Stimulated activated CD8-positive, alpha-beta memory T cell treated with anti-CD3 and anti-CD28 coated beads, Interleukin-12 subunit alpha, Interleukin-12 subunit beta, amount 100 ng/mL, for 1 hour (primary cell): Measurements from ENCODE around the gene TECTA.
"Not testable (repeated sequence)": the region's sequence is repeated elsewhere in the genome, so short reads cannot be mapped to it uniquely, and the experiment has no call there.

Experiments
- DNase-seq: peaks from one replicate; pipeline ENCODE4 v3.0.0-alpha.2; 2020; ENCODE audit warnings: low read depth

The TECTA gene

DNA sequence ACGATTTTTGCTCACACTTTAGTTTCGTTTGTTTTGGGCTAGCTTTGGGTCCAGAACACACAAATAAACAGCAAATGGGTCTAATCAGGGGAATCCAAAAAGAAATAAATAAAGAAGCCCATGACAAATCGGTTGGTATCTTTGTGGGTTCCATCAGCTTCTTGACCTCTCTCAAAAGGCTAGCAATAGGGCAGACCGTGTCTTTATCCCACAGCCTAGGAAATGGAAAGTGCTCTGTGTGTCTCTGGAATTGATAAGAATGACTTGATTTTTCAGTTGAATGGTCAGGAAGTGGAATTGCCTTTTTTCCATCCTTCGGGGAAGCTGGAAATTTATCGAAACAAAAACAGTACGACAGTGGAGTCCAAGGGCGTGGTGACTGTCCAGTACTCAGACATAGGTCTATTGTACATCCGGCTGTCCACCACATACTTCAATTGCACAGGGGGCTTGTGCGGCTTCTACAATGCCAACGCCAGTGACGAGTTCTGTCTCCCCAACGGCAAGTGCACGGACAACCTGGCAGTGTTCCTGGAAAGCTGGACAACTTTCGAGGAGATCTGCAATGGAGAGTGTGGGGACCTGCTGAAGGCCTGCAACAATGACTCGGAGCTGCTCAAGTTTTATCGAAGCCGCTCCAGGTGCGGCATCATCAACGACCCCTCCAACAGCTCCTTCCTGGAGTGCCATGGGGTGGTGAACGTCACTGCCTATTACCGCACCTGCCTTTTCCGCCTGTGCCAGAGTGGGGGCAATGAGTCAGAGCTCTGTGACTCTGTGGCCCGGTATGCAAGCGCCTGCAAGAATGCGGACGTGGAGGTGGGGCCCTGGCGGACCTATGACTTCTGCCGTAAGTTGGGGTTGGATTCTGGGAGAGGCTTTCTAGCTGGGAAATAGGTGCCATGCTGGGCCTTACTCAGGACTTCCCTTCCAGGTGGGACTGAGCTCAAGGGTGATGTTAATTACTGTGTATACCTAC is 28.6 kb downstream of the TECTA start:
- DNase-seq, result no peak

DNA sequence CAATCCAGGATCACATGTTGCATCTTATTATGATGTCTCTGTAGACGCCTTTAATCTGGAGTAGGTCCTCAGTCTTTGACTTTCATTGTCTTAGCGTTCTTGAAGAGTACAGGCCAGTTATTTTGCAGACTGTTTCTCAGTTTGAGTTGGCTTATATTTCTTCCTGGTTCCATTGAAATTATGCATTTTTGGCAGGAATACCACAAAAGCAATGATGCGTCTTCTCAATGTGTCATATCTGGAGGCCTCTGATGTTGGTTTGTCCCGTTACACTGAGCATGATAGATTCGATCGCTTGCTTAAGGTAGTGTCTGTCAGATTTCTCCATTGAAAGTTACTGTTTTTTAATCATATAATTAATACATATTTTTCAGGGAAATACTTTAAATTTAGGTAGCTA is 30.6 kb downstream of the TECTA start:
- no peak for DNase-seq

DNA sequence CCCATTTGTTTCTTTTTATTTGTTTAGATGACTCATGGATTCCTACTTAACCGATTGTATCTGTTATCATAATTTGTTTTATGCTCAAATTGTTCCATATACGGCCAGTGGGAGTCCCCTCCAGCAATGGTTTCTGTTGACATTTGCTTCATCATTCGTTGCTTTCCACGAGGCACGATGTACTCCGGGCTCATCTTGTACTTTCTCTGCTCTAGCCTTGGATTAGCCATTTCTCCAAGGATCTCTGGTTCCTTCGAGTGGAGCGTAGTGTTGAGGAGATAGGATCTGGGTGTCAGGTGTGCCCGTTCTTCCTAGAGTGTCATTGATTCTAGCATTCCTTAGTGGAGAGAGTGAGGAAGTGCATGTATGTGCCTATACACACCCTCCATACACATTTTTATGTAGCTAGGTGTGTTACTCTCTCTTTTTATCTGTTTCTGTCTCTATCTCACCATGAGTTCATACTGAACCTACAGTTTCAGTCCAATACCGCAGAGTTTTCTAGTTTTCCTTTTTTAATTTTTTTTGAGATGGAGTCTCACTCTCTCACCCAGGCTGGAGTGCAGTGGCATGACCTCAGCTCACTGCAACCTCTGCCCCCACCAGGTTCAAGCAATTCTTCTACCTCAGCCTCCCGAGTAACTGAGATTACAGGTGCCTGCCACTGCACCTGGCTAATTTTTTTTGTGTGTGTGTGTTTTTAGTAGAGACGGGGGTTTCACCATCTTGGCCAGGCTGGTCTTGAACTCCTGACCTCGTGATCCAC is 31.4 kb downstream of the TECTA start:
- DNase-seq, result no peak

DNA sequence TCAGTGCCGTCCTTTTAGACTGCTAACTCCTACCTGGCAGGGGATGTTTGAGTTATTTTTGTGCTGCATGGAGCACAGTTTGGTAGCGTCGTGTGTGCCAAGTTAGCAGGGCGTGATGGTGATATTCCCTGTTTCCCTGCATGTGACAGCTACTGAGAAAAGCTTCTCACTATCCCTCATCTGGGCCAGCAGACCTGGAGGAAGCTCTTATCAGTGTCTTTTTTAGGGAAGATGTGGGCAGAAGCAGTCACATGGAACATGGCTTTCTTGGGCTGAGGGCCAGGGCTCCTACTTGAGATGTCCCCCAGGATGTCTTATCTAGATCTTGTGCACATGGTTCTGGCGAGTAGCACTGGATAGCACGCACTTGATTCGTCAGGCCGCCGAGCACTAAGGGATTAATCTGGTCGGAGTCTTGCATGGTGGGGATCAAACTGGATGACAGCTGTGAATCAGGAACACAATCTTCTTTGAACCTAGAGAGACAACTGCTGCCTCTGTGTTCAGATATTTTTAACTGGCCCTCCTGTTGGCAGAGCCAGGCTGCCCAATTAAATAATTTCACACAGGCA is 33.8 kb downstream of the TECTA start:
- DNase-seq, result no peak

DNA sequence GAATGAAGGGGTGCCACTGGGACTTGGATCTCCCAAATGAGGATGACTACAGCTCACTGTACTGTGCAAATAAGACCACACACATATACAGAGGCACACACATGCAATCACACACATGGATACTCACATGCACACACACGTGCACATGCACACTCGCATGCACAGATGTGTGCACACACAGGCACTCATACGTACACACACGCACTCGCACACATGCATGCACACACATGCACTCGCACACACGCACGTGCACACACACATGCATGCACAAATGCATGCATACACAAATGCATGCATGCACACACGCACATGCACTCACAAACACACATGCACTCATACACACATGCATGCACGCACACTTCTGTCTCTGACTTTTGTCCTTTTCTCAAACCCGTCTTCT is 36.0 kb downstream of the TECTA start:
- DNase-seq, result no peak

DNA sequence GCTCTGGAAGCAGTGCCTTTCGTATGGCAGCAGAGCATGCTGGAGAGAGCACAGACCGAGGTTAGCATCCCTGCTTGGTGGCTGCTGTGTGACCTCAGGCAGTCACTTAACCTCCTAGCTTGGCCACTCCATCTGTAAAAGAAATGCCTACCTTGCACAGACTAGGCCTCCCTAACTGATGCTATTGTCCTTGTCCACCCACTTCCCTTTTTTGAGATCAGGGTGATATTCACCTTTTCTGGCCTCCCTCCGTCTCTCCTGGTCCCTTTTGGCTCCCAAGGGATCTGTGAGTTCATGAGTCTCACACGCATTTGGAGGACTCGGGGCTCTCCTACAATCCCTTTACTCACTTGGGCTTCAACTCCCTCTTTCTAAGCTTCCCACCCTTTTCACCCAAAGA is 37.2 kb downstream of the TECTA start:
- DNase-seq, result no peak

DNA sequence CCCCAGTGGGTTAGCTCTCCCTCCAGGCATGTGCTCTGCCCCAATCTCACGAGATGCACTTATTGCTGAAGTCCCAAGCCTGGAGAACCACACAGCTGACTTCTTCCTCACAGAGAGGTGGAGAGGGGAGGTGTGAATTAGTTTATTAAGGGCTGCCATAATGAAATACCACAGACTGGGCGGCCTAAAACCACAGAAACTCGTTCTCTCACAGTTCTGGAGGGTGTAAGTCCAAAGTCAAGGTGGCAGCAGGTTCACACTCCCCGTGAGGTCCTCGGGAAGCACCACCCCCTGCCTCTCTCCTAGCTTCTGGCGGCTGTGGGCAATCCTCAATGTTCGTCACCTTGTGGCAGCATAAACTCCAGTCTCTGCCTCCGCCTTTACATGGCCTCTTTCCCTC is 39.3 kb downstream of the TECTA start:
- DNase-seq, result no peak

DNA sequence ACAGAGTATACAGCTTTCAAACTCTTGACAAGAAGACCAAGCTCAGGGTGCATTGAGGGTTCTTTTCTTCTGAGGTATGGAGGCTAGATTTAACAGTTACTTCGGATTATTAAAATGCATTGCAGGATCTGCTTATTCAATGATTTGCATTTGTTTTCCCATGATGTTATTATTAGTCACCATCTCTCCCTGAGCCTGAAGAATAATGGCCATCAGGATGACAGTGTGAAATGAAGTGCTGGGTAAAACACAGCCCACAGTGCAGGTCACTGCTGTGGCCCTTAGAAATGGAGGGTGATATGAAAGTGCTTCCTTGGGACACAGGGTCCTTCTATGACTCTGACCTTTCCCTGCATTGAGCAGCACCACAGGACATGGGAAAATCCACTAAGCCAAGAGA is 40.0 kb downstream of the TECTA start:
- DNase-seq, result no peak

DNA sequence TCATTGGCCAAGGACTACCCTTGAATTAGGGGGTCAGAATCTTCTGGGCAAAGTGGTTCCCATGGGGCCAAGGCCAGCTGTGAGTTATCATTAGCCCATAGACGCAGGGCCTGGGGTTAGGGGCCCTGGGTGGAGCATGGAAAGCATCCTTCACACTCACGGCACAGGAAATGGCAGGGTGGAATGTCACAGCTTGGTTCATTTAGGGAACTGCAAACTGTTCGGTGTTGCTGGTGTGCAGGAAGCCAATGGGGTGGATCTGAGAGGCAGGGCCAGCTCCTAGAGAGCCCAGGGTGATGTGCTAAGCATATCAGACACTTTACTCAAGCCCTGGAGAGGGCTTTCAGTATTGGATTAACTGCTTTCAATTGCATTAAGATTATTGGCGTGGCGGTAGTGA is 42.9 kb downstream of the TECTA start:
- DNase-seq, result no peak

DNA sequence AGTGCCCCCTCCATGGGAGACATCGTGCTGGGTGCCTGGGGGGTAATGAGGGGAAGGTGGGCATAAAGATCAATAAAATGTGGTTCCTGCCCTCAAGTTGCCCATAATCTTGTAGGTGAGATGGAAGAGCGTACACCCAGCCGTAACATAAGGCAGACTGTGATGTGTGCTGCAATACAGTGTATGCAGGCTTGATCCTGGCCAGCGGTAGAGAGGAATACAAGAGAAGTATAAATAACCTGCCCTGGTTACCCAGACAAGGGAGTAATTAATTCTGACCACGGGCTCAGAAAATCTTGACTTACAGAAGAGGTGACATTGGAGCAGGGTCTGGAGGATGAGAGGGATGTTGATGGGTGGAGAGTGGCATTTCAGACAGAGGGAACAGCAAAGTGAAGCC is 43.7 kb downstream of the TECTA start:
- no peak for DNase-seq

DNA sequence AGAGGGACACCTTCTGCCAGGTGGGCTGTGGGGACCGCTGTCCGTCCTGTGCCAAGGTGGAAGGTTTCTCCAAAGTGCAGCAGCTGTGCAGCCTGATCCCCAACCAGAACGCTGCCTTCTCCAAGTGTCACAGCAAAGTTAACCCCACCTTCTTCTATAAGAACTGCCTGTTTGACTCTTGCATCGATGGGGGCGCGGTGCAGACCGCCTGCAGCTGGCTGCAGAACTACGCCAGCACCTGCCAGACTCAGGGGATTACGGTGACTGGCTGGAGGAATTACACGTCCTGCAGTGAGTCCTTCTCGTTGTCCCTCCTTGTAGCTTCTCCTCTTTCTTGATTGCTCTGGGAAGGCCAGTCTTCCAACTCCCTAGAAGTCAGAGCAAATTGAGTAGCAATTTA is 44.8 kb downstream of the TECTA start:
- no peak for DNase-seq

DNA sequence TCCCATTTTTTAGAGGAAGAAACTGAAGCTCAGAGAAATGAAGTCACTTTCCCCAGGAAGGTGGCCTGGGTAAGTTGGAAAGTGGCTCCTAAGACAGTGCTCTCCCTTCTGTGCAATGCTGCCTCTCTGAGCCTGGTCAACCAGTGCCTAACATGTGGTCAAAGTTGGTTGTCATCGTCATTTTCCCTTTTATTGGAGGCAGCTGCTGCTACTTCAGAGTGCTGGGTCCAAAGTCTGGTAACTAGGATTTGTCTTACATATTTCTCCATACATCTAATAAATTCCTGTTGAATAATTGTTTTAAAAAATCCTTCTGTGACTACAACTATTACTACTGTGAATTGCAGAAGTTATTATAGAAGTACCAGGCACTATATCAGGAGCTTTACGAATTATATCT is 48.1 kb downstream of the TECTA start:
- no peak for DNase-seq

DNA sequence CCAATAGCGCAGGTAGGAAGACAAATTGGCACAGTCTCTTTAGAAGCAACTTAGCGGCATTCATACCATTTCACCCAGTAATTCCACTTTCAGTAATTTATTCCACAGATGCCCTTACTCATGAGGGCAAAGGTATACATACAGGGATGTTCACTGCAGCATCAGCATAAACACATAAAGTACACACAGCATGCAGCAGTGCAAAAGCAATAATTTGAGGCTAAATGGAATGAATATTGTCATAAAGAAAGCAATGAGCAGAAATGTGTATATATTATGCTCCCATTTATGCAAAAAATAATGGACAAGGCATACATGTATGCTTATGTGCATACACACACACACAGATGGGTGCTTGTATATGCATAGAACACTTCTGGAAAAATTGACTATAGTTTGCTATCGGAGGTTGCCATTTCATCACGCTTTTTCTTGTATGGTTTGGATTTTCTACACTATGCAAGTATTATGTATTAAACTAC is 50.2 kb downstream of the TECTA start:
- DNase-seq, result no peak

DNA sequence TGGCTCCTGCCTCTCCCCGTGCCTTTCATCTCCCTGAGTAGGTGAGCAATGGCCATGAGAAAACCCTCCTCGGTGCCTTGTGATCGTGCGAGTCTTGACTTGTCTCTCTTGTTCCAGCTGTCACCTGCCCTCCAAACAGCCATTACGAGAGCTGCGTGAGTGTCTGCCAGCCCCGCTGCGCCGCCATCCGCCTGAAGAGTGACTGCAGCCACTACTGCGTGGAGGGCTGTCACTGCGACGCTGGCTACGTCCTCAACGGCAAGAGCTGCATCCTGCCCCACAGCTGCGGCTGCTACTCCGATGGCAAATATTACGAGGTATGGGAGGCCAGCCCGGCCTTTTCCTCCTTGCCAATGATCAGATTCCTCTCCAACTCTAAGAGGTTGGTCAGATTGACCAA is 51.7 kb downstream of the TECTA start:
- no peak for DNase-seq

DNA sequence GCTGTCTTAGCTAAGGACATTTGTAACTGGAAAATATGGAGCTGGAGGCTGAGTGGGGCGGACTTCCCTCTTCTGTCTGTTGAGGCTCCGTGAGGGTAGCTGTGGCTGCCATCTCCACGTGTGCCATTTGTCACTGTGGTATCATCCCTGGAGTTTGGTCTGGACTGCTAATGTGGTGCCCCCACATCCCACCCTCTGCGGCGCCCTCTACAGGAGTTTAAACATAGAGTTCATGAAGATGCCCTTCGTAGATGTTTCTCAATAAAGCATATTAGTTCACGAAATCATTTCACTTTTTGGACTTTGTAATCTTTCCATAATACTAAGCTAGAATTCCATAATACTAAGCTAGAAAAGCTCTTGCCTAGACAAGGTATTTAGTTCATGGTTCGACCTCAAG is 52.4 kb downstream of the TECTA start:
- DNase-seq, result no peak

DNA sequence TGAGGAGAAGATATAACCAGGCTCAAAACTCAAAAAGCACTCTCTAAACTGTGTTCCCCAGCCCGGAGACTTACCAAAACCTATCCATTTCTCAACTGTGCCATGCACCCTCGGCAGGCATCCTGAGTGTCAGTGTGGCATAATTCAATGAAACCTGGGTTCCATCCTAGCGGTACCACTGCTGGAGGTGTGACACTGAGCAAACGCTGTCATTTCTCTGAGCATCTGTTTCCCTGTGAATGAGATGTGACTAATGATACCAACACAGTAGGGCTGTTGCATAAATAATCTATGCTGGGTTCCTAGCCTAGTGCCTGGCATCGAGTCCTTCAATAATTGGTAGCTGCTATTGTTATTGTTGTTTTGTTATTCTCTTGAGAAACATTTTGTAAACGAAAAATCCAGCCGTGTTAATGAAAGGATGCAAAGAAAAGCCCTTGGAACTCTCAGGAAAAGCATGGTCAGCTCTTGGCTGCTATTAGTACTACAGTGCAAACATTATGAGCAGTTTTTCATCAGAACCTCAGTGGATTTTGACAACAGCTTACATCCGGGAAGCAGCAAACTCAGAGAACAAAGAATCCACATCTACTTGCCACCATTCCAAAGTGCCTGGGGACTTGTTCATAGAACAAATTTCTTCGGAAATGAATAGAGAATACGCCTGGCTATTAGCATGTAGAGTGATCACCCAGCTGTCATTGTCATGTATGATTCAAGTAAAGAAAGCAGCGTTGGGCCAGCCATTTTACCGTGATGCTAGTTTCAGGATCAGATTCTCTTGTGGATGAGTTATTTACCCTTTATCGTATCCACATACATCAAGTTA is 53.7 kb downstream of the TECTA start:
- DNase-seq, result no peak

DNA sequence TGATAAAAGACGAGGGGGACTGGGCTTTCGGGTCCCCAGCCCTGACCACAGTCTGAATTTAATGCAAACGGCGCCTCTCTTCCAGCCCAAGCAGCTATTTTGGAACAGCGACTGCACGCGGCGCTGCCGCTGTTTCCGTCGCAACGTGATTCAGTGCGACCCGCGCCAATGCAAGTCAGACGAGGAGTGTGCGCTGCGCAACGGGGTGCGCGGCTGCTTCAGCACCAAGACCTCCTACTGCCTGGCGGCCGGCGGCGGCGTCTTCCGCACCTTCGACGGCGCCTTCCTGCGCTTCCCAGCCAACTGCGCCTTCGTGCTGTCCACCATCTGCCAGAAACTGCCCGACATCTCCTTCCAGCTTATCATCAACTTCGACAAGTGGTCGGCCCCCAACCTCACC is 56.7 kb downstream of the TECTA start:
- DNase-seq, result no peak

DNA sequence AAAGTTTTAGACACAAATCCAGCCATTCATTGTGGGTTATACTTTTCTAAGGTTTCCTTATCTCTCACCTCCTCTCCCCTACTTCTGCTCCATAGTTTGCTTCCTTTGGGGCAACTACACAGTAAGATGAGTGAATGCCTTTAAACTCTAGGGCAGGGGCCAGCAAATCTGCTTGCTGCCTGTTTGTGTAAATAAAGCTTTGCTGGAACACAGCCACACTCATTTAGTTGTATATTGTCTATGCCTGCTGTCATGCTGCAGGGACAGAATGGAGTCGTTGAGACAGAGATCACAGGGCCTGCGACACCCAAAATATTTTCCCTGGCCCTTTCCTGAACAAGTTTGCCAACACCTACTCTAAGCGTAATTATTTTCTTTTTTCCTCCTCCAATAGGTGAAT is 58.7 kb downstream of the TECTA start:
- DNase-seq, result no peak

DNA sequence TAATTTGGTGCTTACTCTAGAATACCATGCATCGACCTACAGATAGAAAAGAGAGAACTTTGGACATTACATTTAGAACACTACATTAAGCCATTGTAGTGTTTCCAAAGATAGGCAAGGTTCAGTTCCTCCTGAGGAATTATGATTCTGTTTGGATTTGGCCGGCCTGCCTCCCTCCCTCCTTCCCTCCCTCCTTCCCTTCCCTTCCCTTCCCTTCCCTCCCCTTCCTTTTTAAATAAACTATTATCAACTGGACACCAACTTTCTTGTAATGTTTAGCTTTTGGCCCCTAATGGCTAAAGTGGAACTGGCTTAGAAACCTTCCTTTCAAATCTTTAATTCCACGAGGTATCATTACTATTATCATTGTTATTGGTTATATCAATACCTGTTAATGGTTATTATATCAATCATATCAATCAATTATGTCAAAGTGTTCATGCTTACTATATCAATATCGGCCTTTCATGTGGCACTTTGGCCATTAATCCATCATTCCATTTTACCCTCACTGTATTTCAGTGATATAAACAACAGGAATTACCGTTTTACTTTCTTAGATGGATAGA is 60.4 kb downstream of the TECTA start:
- no peak for DNase-seq

DNA sequence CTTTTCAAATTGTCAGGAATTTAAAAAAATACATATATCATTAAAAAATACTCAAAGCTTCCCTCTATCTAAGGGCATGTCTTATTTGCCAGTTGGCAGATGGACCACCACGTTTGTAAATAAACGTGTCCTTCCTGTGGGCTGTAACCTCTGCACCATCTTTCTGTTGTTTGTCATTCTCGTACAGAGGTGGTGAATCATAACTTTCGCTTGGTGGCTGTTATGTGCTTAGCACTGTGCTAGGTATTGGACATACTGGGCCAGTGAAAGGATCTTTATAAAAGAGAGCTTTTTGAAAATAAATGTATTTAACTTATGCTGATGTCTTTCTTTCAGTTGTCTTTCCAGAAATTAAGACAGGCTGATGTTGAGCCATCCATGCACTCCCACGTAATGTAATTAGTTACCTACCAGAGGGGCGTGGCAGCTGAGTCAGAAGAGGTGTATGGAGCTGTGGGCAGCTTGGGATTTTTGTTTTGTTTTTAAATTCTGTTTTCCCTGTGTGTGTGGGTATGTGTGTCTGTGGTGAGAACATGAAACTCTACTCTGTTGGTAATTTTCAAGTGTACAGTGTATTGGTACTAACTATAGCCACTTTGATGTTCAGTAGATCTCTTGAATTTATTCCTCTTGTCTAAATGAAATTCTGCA is 62.7 kb downstream of the TECTA start:
- DNase-seq, result no peak

DNA sequence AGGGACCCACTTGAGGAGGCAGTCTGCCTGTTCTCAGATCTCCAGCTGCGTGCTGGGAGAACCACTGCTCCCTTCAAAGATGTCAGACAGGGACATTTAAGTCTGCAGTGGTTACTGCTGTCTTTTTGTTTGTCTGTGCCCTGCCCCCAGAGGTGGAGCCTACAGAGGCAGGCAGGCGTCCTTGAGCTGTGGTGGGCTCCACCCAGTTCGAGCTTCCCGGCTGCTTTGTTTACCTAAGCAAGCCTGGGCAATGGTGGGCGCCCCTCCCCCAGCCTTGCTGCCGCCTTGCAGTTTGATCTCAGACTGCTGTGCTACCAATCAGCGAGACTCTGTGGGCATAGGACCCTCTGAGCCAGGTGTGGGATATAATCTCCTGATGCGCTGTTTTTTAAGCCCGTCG is 76.6 kb downstream of the TECTA start:
- DNase-seq, result not testable (repeated sequence)
